HUES48 (cell line): ENCODE measurements around the gene CCDC124.

ENCODE experiments used
- H3K27ac ChIP-seq: one replicate; pipeline ENCODE4 v1.7.0; 2013; ENCODE audit warnings: low read depth, low read length, inconsistent platforms
- H3K27me3 ChIP-seq: 2 replicates; pipeline ENCODE4 v1.6.1; 2013; ENCODE audit warnings: mild to moderate bottlenecking, low read length; ENCODE audit not compliant: control insufficient read depth, insufficient read depth
- H3K36me3 ChIP-seq: 2 replicates; pipeline ENCODE4 v1.6.1; 2013; ENCODE audit warnings: low read length; ENCODE audit not compliant: control insufficient read depth, insufficient read depth
- H3K4me1 ChIP-seq: 2 replicates; pipeline ENCODE4 v1.6.1; 2013; ENCODE audit warnings: mild to moderate bottlenecking, low read length; ENCODE audit not compliant: control insufficient read depth, insufficient read depth
- H3K4me3 ChIP-seq: 2 replicates; pipeline ENCODE4 v1.5.1; 2013; ENCODE audit warnings: mild to moderate bottlenecking, low read depth, low read length
- H3K9ac ChIP-seq: 2 replicates; pipeline ENCODE4 v1.6.1; 2013; ENCODE audit warnings: mild to moderate bottlenecking, low read depth, low read length, moderate library complexity
- H3K9me3 ChIP-seq: 2 replicates; pipeline ENCODE4 v1.6.1; 2013; ENCODE audit warnings: low read length; ENCODE audit not compliant: control insufficient read depth, insufficient read depth

The CCDC124 gene

GRCh38 chr19:17937371-17937900 lies 4.6 kb downstream of the CCDC124 start:
- no peaks in the 10 kb centered on the region for H3K4me1 ChIP-seq
- H3K36me3 ChIP-seq: peaks cover 16% of the 10 kb centered on the region
- no peak overlapping the region for H3K9ac ChIP-seq
- no peaks in the 10 kb centered on the region for H3K9me3 ChIP-seq
- H3K4me3 ChIP-seq: no peak overlapping the region
- H3K27ac ChIP-seq: no peak overlapping the region
- no peaks in the 10 kb centered on the region for H3K27me3 ChIP-seq

DNA sequence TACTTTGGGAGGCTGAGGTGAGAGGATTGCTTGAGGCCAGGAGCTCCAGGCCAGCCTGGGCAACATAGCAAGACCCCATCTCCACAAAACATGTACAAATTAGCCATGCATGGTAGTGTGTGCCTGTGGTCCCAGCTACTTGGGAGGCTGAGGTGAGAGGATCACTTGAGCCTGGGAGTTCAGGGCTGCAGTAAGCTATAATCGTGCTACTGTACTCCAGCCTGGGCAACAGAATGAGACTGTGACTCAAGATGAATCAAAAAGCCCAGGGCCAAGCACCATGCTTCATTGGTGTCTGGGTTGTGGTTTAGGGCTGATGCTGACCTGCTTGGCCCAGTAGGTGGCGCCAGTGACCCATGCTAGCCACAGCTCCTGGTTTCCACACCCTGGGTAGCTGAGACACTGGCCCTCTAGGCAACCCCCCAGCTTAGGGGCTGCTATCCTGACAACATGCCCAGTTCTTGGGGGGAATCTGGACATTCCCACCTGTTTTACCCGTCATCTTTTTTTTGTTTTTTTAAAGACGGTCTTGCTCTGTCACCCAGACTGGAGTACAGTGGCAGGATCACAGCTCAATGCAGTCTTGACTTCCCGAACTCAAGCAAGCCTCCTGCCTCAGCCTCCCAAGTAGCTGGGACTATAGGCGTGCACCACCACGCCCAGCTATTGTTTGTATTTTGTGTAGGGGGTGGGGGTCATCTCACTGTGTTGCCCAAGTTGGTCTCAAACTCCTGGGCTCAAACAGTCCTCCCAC lies 5.5 kb downstream of the CCDC124 start:
- no peak overlapping the region for H3K4me3 ChIP-seq
- no peaks in the 10 kb centered on the region for H3K9me3 ChIP-seq
- H3K9ac ChIP-seq: no peak overlapping the region
- H3K4me1 ChIP-seq: no peaks in the 10 kb centered on the region
- peaks cover 19% of the 10 kb centered on the region for H3K36me3 ChIP-seq
- H3K27ac ChIP-seq: no peak overlapping the region
- no peaks in the 10 kb centered on the region for H3K27me3 ChIP-seq

DNA sequence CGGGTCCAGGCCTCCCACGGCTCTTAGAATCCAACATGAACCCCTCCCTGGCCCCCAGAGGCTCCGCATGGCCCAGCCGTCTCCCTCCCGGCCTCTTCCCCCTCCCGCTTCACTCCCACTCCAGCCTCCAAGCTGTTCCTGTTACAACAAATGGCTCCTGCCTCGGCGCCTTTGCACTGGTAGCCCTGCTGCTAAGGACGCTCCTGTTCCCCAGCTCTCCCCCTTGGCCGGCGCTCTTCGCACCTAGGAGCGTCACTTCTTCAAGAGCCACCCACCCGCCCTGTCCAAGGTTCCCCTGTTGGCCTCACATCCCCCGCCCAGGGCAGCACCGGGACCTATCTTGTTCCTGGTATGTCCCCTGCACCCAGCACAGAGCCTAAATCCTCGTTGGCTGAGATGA lies 9.4 kb downstream of the CCDC124 start:
- Histone ChIP-seq H3K27me3 (no peaks in the 10 kb centered on the region), H3K36me3 (peaks cover 21% of the 10 kb centered on the region), H3K9ac (no peak overlapping the region), H3K9me3 (no peaks in the 10 kb centered on the region), H3K27ac (no peak overlapping the region), H3K4me3 (no peak overlapping the region), H3K4me1 (peaks cover 4% of the 10 kb centered on the region)

- Histone ChIP-seq H3K4me3 (no peak overlapping the region), H3K4me1 (peaks cover 7% of the 10 kb centered on the region), H3K27ac (no peak overlapping the region), H3K9ac (no peak overlapping the region), H3K27me3 (no peaks in the 10 kb centered on the region), H3K36me3 (peaks cover 18% of the 10 kb centered on the region), H3K9me3 (no peaks in the 10 kb centered on the region)
These were observed 9.9 kb downstream of the CCDC124 start for GRCh38 chr19:17942582-17943273.

DNA sequence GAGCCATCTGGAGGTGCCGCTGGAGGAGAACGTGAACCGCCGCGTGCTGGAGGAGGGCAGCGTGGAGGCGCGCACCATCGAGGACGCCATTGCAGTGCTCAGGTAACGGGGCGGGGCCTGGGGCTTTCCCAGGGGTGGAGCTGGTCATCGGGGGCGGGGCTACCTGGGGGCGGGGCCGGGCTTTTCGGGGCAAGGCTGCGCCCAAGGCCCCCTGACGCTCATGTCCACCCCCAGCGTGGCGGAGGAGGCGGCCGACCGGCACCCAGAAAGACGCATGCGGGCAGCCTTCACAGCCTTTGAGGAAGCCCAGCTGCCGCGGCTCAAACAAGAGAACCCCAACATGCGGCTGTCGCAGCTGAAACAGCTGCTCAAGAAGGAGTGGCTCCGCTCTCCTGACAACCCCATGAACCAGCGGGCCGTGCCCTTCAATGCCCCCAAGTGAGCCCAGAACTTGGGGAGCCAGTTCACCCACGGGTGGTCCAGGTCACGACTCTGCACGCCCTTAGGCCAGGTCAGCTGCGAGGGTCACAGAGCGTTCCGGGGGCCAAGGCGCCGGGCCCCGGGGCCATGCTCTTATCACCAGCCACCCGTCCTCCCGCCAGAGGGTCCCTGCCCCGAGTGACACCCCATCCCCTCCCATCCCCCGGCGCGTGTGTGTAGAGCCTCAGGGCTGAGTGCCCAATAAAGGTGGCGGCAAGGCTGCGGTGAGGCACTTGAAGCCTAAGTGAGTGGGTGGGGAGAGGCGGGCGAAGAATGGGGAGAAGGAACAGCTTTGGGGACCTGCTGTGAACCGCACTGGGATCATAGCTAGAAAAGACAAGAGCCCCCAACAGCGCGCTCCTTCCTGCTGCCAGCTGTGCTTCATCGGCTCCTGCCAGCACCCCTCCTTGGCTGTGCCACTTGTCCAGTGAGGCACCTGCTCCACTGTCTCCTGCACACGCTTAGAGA lies 10.7 kb downstream of the CCDC124 start:
- Histone ChIP-seq H3K27me3 (no peaks in the 10 kb centered on the region), H3K4me3 (no peak overlapping the region), H3K4me1 (peaks cover 7% of the 10 kb centered on the region), H3K9me3 (no peaks in the 10 kb centered on the region), H3K9ac (no peak overlapping the region), H3K36me3 (peaks cover 18% of the 10 kb centered on the region), H3K27ac (no peak overlapping the region)

GRCh38 chr19:17944301-17944700 lies 11.5 kb downstream of the CCDC124 start:
- Histone ChIP-seq H3K27ac (no peak overlapping the region), H3K4me1 (peaks cover 9% of the 10 kb centered on the region), H3K36me3 (peaks cover 17% of the 10 kb centered on the region), H3K4me3 (no peak overlapping the region), H3K9me3 (no peaks in the 10 kb centered on the region), H3K9ac (no peak overlapping the region), H3K27me3 (peaks cover 6% of the 10 kb centered on the region)

- H3K27me3 ChIP-seq: peaks cover 35% of the 10 kb centered on the region
- H3K9ac ChIP-seq: peak overlapping the region; percentile 89
- peaks cover 11% of the 10 kb centered on the region for H3K36me3 ChIP-seq
- peak overlapping the region; percentile 90 for H3K27ac ChIP-seq
- H3K4me3 ChIP-seq: peak overlapping the region; percentile 75
- H3K4me1 ChIP-seq: peaks cover 26% of the 10 kb centered on the region
- H3K9me3 ChIP-seq: no peaks in the 10 kb centered on the region
These were observed 14.4 kb downstream of the CCDC124 start for GRCh38 chr19:17946965-17947784.

- Histone ChIP-seq H3K4me1 (peaks cover 26% of the 10 kb centered on the region), H3K36me3 (peaks cover 9% of the 10 kb centered on the region; the same call in 1 of the 2 replicates), H3K27me3 (peaks cover 43% of the 10 kb centered on the region), H3K9me3 (no peaks in the 10 kb centered on the region), H3K27ac (peak overlapping the region; percentile 12), H3K4me3 (peak overlapping the region; percentile 75; the same call in 1 of the 2 replicates), H3K9ac (no peak overlapping the region)
These were observed 15.1 kb downstream of the CCDC124 start for GRCh38 chr19:17947815-17948513.

GRCh38 chr19:17948514-17948900 lies 15.7 kb downstream of the CCDC124 start:
- peaks cover 7% of the 10 kb centered on the region; the same call in 1 of the 2 replicates for H3K36me3 ChIP-seq
- H3K4me3 ChIP-seq: peak overlapping the region; percentile 60
- H3K9ac ChIP-seq: peak overlapping the region; percentile 15; the same call in 1 of the 2 replicates
- H3K27me3 ChIP-seq: peaks cover 48% of the 10 kb centered on the region
- H3K9me3 ChIP-seq: no peaks in the 10 kb centered on the region
- H3K4me1 ChIP-seq: peaks cover 26% of the 10 kb centered on the region
- H3K27ac ChIP-seq: peak overlapping the region; percentile 12
